ENCODE results near the gene STK32B. TPM values are rescaled to one million over a fixed set of nuclear protein-coding genes. Genes with fewer than 3 reads are reported as not detected.

The STK32B gene
- total and polyA plus RNA-seq, 2 of the 8 experiments (the other 6 are each of a cell fraction or from before 2014, with no cell fraction given): 2.3 to 2.5 TPM

DNA sequence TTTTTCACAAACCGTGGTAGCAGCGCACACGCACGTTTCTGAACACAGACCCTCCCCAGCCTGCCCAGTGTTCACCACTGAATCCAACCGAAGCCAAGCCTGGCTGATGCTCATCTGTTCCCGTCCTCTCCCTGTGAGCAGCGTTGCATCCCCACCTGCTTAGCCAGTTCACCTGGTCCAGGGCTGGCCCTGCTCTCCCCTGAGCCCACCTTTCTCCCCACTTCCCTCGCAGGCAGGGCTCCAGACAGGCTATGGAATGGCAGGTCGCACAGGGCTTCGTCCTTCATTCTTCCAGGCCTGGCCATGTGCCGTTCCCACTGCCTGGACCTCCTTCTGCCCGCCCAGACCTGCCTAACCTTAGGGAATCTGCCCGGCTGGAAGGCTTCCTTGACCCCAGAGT, 410.2 kb downstream of the STK32B start:
- H3K4me1 ChIP-seq (replicated peaks in 1 of 4; ENCODE audit: control insufficient read depth in 3 of 4, insufficient read depth in 4 of 4, low read length in 3 of 4): no peaks in the 10 kb centered on the region
- H2BK12ac ChIP-seq (ENCODE audit: low read depth, low read length): peak overlapping the region; percentile 68; the same call in 1 of the 2 replicates
- CTCF ChIA-PET (ENCODE audit: partially characterized antibody): interaction anchor here (3.8 to 10.5 kb wide), 3 partner anchors 10 to 64 kb away, joined by 27 to 92 read pairs (median 40); no protein-coding TSS in a partner anchor
- TF ChIP-seq, protein P1, sequence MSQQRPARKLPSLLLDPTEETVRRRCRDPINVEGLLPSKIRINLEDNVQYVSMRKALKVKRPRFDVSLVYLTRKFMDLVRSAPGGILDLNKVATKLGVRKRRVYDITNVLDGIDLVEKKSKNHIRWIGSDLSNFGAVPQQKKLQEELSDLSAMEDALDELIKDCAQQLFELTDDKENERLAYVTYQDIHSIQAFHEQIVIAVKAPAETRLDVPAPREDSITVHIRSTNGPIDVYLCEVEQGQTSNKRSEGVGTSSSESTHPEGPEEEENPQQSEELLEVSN (IDR thresholded peaks at IDR 0.05): 0 out of 2 replicates have a peak, but pooled peaks have one; percentile 21
- TF ChIP-seq POLR2A (IDR thresholded peaks at IDR 0.05; ENCODE audit: control extremely low read depth in 1 of 2, low read depth in 2 of 2, low read length in 2 of 2): no peak
- no peaks in the 10 kb centered on the region for H3K79me1 ChIP-seq (ENCODE audit: low read depth, low read length)
- no peaks in the 10 kb centered on the region for H3K9me3 ChIP-seq (ENCODE audit: insufficient read depth in 2 of 2, low read depth in 1 of 2, low read length in 1 of 2)
- no peak overlapping the region for H3K56ac ChIP-seq (replicated peaks; ENCODE audit: insufficient read length, low read depth, low read length)
- no peak overlapping the region for H3K14ac ChIP-seq (ENCODE audit: insufficient read length)
- no peak overlapping the region for H3K18ac ChIP-seq (ENCODE audit: extremely low read depth, low read length)
- H3K4me2 ChIP-seq (ENCODE audit: insufficient read depth in 1 of 2, low read depth in 2 of 2, low read length in 2 of 2): no peak overlapping the region
- POLR2A ChIA-PET (ENCODE audit: partially characterized antibody): no interaction called here
- no peak overlapping the region for H3K27ac ChIP-seq (ENCODE audit: low read depth, low read length)
- no peak overlapping the region for H2BK5ac ChIP-seq (ENCODE audit: low read depth, low read length)
- no peak overlapping the region for H2BK20ac ChIP-seq (ENCODE audit: low read length)
- H3K27me3 ChIP-seq (replicated peaks in 1 of 4; ENCODE audit: control insufficient read depth in 3 of 4, extremely low read depth in 1 of 4, insufficient read depth in 3 of 4, low read length in 3 of 4): no peaks in the 10 kb centered on the region
- DNase-seq (ENCODE audit: low read depth in 1 of 2, low spot score in 2 of 2) (no peak), FAIRE-seq (no peak)
- no peaks in the 10 kb centered on the region; a peak in 1 of 4 replicates for H3K79me2 ChIP-seq (ENCODE audit: control insufficient read depth in 1 of 2, insufficient read depth in 2 of 2, low read length in 2 of 2)
- H2AK5ac ChIP-seq (ENCODE audit: low read depth, low read length): no peak overlapping the region
- no peak overlapping the region for H2BK15ac ChIP-seq (ENCODE audit: low read length)
- peaks cover 4% of the 10 kb centered on the region; the same call in 1 of the 2 replicates for H3K23me2 ChIP-seq (ENCODE audit: low read depth, low read length)
- H3K36me3 ChIP-seq (ENCODE audit: control insufficient read depth in 2 of 4, insufficient read depth in 4 of 4, low read length in 3 of 4): no peaks in the 10 kb centered on the region
- 91% methylated on average over 13 of the region's 13 CpGs; no CpG with 5 or more reads in 1 of the 2 experiments for WGBS, 2 experiments (ENCODE audit: extremely low coverage in 1 of 2, insufficient coverage in 1 of 2, insufficient read length in 1 of 2, insufficient replicate concordance in 2 of 2, low coverage in 1 of 2, low lambda C conversion rate in 2 of 2, missing lambda C conversion rate in 1 of 2)
- no peak overlapping the region for H4K5ac ChIP-seq (ENCODE audit: insufficient read length, low read depth, low read length)
- no peak overlapping the region for H2BK120ac ChIP-seq (replicated peaks; ENCODE audit: low read depth, low read length)
- H4K20me1 ChIP-seq (replicated peaks in 1 of 2; ENCODE audit: control insufficient read depth in 1 of 2, insufficient read depth in 2 of 2, low read length in 2 of 2): no peaks in the 10 kb centered on the region
- no peak overlapping the region for H2AFZ ChIP-seq (ENCODE audit: low read length)
- no peak overlapping the region for H3K4me3 ChIP-seq (ENCODE audit: extremely low read depth in 1 of 4, insufficient read depth in 2 of 4, low read depth in 3 of 4, low read length in 4 of 4)
- H3K4ac ChIP-seq (replicated peaks; ENCODE audit: insufficient read length, low read depth, low read length): no peak overlapping the region
- H3K9ac ChIP-seq (replicated peaks in 1 of 4; ENCODE audit: extremely low read depth in 1 of 4, low read depth in 3 of 4, low read length in 3 of 4): no peak overlapping the region
- H4K91ac ChIP-seq (replicated peaks; ENCODE audit: insufficient read length, low read length): no peak overlapping the region
- no peak overlapping the region for H3K23ac ChIP-seq (ENCODE audit: insufficient read length)
- no peak overlapping the region for H4K8ac ChIP-seq (ENCODE audit: extremely low read depth, insufficient read depth, low read length)

Data from H1 (cell line).